GM12892 (cell line): ENCODE data around the gene ACCS.

ENCODE experiments used
- POLR2A ChIP-seq: IDR thresholded peaks from 2 replicates; pipeline ENCODE4 v1.6.1; 2011; ENCODE audit warnings: low read depth, low read length, control low read depth
- POLR2AphosphoS5 ChIP-seq: IDR thresholded peaks from 2 replicates; pipeline ENCODE4 v1.6.1; 2011; ENCODE audit warnings: low read depth, low read length, control low read depth

GRCh38 chr11:44113572-44113971 is 47.5 kb downstream of the ACCS start:
- no peak for TF ChIP-seq POLR2AphosphoS5
- TF ChIP-seq POLR2A: no peak
